DMS53 treated with DMSO at 0.1 percent for 48 hours (cell line): Measurements from ENCODE around the gene STAM2.
"Not testable (repeated sequence)": the region's sequence is repeated elsewhere in the genome, so short reads cannot be mapped to it uniquely, and the experiment has no call there.

ENCODE experiments used
- DNase-seq: peaks from one replicate; lab custom pipeline; 2025; ENCODE audit not compliant: unreplicated experiment; lab: John Stamatoyannopoulos, UW

Gene STAM2

DNA sequence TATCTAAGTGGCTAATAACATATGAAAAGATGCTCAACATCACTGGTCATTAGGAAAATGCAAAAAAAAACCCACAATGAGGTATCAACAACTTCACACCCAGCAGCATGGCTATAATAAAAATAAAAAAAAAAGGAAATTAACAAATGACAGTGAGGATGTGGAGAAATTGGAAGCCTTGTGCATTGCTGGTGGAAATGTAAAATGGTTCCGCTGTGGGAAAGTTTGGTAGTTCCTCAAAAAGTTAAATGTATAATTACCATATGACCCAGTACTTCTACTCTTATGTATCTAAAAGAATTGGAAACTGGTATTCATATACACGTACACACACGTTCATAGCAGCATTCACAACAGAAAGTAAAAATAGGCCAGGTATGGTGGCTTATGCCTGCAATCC, 61.2 kb downstream of the STAM2 start:
- DNase-seq: no peak

- not testable (repeated sequence) for DNase-seq
These were observed 68.4 kb downstream of the STAM2 start for GRCh38 chr2:152107140-152107539.

GRCh38 chr2:152106464-152106863, 69.1 kb downstream of the STAM2 start:
- no peak for DNase-seq

- DNase-seq: no peak
These were observed 72.3 kb downstream of the STAM2 start for GRCh38 chr2:152103271-152103670.

- no peak for DNase-seq
These were observed 74.6 kb downstream of the STAM2 start for GRCh38 chr2:152100961-152101360.

DNA sequence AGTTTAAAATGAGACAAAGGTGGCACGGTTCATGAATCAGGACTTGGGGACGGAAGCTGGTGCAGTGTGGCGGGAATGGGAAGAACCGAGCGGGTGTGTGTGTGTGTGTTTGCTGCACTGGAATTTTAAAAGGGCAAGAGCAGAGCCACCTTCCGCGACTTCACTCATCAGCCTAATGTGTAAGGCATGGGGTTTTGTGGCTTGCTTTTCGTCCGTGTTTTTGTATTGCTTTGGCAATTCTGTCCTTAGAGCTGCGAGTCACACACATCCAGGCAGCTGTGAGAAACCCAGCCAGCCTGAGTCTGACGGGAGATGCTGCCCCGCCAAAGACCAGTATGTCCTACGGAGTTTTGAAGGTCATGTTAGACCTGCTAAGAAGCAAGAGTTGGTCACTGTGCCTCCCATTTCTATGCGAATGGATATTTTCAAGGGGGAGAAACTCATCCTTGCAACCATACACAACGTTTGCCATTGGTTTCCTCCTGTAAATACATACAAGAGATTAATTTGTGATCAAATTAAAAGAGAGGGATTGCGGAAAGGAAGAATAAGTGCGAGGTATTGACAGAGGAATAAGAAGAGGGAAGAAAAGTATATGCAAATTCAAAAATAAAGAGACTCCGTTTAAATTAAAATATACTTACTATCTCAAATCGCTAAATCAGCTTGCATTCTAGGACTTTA, 76.1 kb downstream of the STAM2 start:
- DNase-seq: no peak

DNA sequence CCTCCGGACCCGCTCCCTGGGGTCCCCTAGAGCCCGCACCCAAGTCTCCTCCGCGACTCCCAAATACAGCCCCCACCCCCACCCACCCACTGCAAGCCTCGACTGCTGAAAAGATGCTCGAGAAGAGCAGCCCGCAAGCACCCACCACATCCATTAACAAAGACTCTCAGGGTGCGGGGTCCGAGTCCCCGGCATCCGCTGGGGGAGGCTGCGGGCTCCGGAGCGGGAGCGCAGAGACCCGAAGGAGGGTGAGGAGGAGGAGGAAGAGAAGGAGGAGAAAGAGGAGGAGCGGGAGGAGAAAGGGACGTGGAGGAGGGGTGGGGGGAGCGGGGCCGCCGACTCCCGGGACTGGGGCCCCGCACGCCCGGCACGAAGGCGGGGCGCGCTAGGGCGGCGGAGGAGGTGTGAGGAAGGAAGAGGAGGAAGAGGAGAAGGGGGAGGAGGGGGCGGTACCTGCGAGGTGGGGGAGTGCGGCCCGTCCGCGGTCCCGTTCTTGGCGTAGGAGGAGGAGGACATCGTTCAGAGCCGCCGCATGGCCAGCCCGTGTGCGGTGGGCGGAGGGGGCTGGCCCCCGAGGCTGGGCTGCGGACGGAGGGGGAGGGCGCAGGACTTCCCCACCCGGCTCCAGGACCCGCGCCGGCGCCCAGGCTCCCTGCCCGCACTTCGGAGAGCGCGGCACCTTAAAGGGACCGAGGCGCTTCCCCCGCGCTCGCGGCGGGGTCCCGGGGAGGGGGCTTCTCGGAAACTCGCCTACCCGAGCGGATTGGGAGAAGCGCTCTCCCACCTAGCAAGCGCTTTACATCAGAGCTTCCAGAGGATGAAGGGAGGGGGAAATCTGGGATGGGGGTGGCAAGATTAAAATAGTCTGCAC, 76.8 kb downstream of the STAM2 start, which contains the start of gene CACNB4:
CACNB4 (minus strand) TSS at position 549 of the 871 bp plus-strand sequence.
- no peak for DNase-seq

GRCh38 chr2:152097801-152098495, 77.6 kb downstream of the STAM2 start:
- no peak for DNase-seq

GRCh38 chr2:152097290-152097800, 78.2 kb downstream of the STAM2 start:
- peak; percentile 9 for DNase-seq

DNA sequence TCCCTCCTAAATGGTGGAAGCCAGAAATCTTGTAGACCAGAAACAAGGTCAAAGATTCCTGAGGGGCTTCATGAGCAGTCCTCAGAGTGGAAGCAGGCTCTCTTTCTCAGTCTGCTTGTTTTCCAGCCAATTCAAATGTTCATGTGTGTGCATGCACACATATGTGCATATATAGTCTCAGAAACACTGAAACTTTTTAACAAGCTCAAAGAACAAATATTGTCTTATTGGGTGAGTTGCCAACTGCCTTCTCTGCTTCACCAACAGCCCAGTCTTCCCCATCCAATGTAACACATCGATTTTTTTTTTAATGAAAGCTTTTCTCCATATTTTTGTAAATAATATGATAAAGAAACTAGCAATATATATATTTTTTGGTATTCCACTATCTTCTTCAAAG, 80.4 kb downstream of the STAM2 start:
- no peak for DNase-seq

DNA sequence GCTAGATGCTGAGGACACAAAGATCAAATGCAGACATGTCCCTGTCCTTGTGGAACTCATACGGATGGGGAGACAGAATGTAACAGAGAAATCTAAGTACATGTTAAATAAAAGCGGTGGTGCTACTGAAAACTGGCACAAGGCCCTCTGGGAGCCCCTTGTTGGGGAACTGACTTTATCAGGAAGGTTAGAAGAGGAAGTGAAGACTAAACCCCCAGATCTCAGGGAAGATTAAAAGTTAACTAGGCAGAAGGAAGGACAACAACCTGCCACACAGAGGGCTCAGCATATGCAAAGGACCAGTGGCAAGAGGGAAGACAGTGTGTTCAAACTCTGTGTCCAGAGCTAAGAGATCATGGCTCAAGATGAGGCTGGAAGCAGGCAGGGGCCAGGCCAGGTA, 81.5 kb downstream of the STAM2 start:
- no peak for DNase-seq

GRCh38 chr2:152093464-152093863, 82.1 kb downstream of the STAM2 start:
- DNase-seq: no peak

- no peak for DNase-seq
These were observed 83.5 kb downstream of the STAM2 start for GRCh38 chr2:152092095-152092494.

DNA sequence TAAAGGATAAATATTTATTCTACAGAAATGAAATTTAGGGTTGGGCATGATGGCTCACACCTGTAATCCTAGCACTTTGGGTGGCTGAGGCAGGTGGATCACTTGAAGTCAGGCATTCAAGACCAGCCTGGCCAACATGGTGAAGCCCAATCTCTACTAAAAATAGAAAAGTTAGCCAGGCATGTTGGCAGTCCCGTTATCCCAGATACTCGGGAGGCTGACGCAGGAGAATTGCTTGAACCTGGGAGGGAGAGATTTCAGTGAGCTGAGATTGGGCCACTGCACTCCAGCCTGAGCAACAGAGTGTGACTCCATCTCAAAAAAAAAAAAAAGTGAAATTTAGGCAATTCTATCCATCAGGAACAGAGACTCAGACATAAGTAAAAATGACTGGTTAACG, 84.8 kb downstream of the STAM2 start:
- DNase-seq: not testable (repeated sequence)

- no peak for DNase-seq
These were observed 86.3 kb downstream of the STAM2 start for GRCh38 chr2:152089238-152089637.

GRCh38 chr2:152088006-152088405, 87.6 kb downstream of the STAM2 start:
- DNase-seq: no peak

- DNase-seq: no peak
These were observed 89.3 kb downstream of the STAM2 start for GRCh38 chr2:152086231-152086630.

DNA sequence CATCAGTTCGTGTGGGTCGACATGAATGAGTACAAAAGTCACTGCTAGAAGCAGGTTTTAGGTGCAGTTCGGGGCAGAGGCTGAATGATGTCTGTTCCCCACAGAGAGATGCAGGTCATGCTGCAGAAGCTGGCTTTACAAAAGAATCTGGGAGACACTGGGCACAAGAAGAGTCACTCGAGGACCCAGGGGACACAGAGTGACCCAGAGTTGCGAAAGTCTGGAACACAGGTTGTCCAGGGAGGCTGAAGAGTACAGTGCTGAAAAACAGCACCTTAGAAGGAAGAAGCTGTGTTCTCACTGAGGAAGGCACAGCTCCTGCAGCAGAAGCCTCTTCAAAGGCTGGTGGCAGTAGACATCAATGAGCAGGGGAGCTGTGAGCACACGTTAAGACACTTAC, 91.5 kb downstream of the STAM2 start:
- no peak for DNase-seq

DNA sequence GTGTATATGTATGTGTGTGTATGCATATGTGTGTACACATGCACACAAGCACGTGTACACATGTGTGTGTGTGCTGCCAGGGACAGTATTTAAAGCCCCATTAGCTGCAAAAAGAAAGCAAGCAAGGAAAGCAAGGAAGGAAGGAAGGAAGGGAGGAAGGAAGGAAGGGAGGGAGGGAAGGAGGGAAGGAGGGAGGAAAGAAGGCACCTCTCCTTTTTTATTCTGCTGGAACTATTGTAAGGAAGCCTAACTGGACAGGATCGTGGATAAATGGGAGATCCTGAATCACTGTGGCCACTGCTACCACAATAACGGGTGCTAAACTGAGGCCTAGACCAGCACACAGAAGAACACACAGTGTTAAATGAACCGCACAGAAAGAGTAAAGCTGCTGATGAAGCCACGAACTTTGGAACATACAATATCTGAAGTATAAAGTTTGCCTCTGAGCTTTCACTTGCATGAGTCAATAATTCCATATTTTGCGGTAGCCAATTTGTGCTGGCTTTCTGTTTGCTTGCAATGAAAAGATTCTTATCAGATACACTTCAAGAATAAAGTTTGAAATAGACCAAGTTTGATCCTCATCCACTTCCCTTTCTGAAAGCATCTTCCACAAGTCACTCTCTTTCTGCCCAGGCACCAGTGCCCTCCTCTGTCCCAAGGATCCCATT, 92.2 kb downstream of the STAM2 start:
- DNase-seq: no peak

DNA sequence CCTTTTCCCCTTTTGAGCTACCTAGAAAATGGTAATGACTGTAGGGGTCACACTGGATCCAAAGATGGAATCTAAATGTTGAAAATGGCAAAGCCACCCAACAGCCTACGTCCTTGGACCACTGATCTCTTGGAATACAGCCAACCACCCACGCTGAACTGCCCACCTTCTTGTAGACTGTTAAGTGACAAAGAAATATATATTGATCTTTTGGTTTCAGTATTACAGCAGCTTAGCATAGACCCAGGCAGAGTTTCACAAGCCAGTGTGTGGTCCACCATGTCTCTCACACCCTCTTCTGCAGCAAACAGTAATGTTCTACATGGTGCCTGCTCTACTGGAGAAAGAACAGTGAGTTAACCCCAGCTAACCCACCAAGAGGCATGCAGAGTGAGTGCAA, 96.9 kb downstream of the STAM2 start:
- no peak for DNase-seq

DNA sequence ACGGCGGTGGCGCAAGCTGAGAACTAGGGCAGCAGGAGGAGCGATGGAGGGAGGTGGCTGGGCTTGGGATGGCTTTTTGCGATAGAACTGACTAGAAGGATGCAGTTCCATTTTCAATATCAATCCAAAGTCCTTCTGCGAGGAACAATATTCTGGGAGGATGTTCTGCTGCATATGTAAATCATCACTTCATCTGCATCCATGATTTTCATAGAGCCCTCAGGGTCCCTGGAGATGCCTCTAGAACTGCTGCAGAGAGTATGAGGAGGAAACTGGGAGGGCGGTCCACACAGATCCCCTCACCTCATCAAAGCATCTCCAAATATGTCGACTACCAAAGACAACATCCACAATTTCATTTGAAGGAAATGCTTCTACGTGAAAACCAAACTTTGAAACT, 97.5 kb downstream of the STAM2 start:
- no peak for DNase-seq
